Karpas-422 (cell line): ENCODE measurements around the gene KIR3DL3. TPM values are rescaled to one million over a fixed set of nuclear protein-coding genes. Genes with fewer than 3 reads are reported as not detected.
"Not testable (repeated sequence)": the region's sequence is repeated elsewhere in the genome, so short reads cannot be mapped to it uniquely, and the experiment has no call there.

Source experiments
- DNase-seq: peaks from one replicate; pipeline ENCODE4 v3.0.0-alpha.2; 2015
- H2AFZ ChIP-seq: fragments of 200-600 bp; sonication (generic); 2 replicates; pipeline ENCODE4 v1.6.1; 2014; ENCODE audit warnings: antibody characterized with exemption, low read length, mixed read lengths
- H3K27ac ChIP-seq: fragments of 200-600 bp; sonication (generic); 2 replicates; pipeline ENCODE4 v1.5.1; 2014; ENCODE audit warnings: mild to moderate bottlenecking, low read length, moderate library complexity
- H3K27me3 ChIP-seq: fragments of 200-600 bp; sonication (generic); 2 replicates; pipeline ENCODE4 v1.6.1; 2014; ENCODE audit warnings: low read length, mixed read lengths
- H3K36me3 ChIP-seq: fragments of 200-600 bp; sonication (generic); 2 replicates; pipeline ENCODE4 v1.6.1; 2014; ENCODE audit warnings: low read length, mixed read lengths; ENCODE audit not compliant: insufficient read depth
- H3K4me1 ChIP-seq: fragments of 200-600 bp; sonication (generic); 2 replicates; pipeline ENCODE4 v1.6.1; 2014; ENCODE audit warnings: mild to moderate bottlenecking, low read length, mixed read lengths
- H3K4me2 ChIP-seq: fragments of 200-600 bp; sonication (generic); 2 replicates; pipeline ENCODE4 v1.6.1; 2014; ENCODE audit warnings: low read length, low read depth, mild to moderate bottlenecking; ENCODE audit not compliant: poor library complexity, severe bottlenecking
- H3K4me3 ChIP-seq: fragments of 200-600 bp; sonication (generic); 2 replicates; pipeline ENCODE4 v1.5.1; 2014; ENCODE audit warnings: mild to moderate bottlenecking, antibody characterized with exemption, low read length, mixed read lengths
- H3K79me2 ChIP-seq: fragments of 200-600 bp; sonication (generic); 2 replicates; pipeline ENCODE4 v1.6.1; 2014; ENCODE audit warnings: mild to moderate bottlenecking, low read length, mixed read lengths
- H3K9ac ChIP-seq: fragments of 200-600 bp; sonication (generic); 2 replicates; pipeline ENCODE4 v1.6.0; 2014; ENCODE audit warnings: low read length
- H3K9me2 ChIP-seq: fragments of 200-600 bp; sonication (generic), shearing (Covaris generic); replicated peaks from 2 replicates; pipeline ENCODE4 v1.6.0; 2014; ENCODE audit warnings: mild to moderate bottlenecking, low read length, moderate library complexity; ENCODE audit not compliant: insufficient read depth
- H3K9me3 ChIP-seq: fragments of 300-700, 200-600 bp; sonication (generic); 2 replicates; pipeline ENCODE4 v1.6.1; 2014; ENCODE audit warnings: low read length, mixed read lengths
- H4K20me1 ChIP-seq: fragments of 200-600 bp; sonication (generic); 2 replicates; pipeline ENCODE4 v1.6.1; 2014; ENCODE audit warnings: mild to moderate bottlenecking, antibody characterized with exemption, low read length, low read depth; ENCODE audit not compliant: insufficient read depth
- small RNA-seq: library from RNA; depleted of rRNA; stranded (forward); fragments of <200 nt; gene quantifications from one replicate; pipeline ENCODE3, GENCODE V24; 2014
- total RNA-seq: library from RNA; depleted of rRNA; stranded (reverse); fragments of >200 nt; shearing (Covaris generic); gene quantifications from 2 replicates; pipeline ENCODE4 v1.2.3, GENCODE V29; 2014; ENCODE audit warnings: low replicate concordance; rRNA removed

The KIR3DL3 gene
- total RNA-seq, 1 experiment from 2014 or later, result not detected

GRCh38 chr19:54777851-54778250 lies 53.6 kb downstream of the KIR3DL3 start:
- H3K9me3 ChIP-seq, DNase-seq, H3K27ac ChIP-seq, H3K4me3 ChIP-seq, H3K27me3 ChIP-seq, H2AFZ ChIP-seq, H3K4me2 ChIP-seq, H3K4me1 ChIP-seq, H3K36me3 ChIP-seq, H3K79me2 ChIP-seq, H3K9me2 ChIP-seq, H3K9ac ChIP-seq, H4K20me1 ChIP-seq: not testable (repeated sequence)

- not testable (repeated sequence) for H3K27me3 ChIP-seq, H3K36me3 ChIP-seq, H3K9me2 ChIP-seq, H3K4me1 ChIP-seq, H3K9ac ChIP-seq, H4K20me1 ChIP-seq, H3K79me2 ChIP-seq, H2AFZ ChIP-seq, H3K4me3 ChIP-seq, H3K27ac ChIP-seq, H3K4me2 ChIP-seq, H3K9me3 ChIP-seq, DNase-seq
Measured at GRCh38 chr19:54778896-54779295, 54.7 kb downstream of the KIR3DL3 start.

GRCh38 chr19:54782916-54783315 lies 58.7 kb downstream of the KIR3DL3 start:
- not testable (repeated sequence) for H3K9ac ChIP-seq, H3K27ac ChIP-seq, H3K4me1 ChIP-seq, H3K9me2 ChIP-seq, H3K36me3 ChIP-seq, H3K4me3 ChIP-seq, H2AFZ ChIP-seq, H3K79me2 ChIP-seq, DNase-seq, H3K27me3 ChIP-seq, H3K9me3 ChIP-seq, H3K4me2 ChIP-seq, H4K20me1 ChIP-seq

Small RNAs within 50 kb of the gene (small RNA-seq; reads per million reads assigned to genes)
- not detected for gene AC245128.2
- not detected for gene KIR3DP1

Other genes with a start within 250 kb of the KIR3DL3 start
- gene LAIR2, start 221.6 kb upstream of the KIR3DL3 start, total RNA-seq, result not detected in 2 replicates
- not detected in 2 replicates for gene LILRA2, start 150.7 kb upstream of the KIR3DL3 start, total RNA-seq
- not detected in 2 replicates for gene LILRA1, start 130.8 kb upstream of the KIR3DL3 start, total RNA-seq
- 0.07 and 5.2 TPM in 2 replicates for gene LILRB1, start 94.0 kb upstream of the KIR3DL3 start, total RNA-seq
- gene LILRB4, start 61.5 kb upstream of the KIR3DL3 start, total RNA-seq, result not detected in 2 replicates
- gene KIR2DL3, start 14.1 kb downstream of the KIR3DL3 start, total RNA-seq, result not detected in 2 replicates
- not detected in 2 replicates for gene KIR2DL1, start 45.4 kb downstream of the KIR3DL3 start, total RNA-seq
- gene KIR2DL4, start 79.2 kb downstream of the KIR3DL3 start, total RNA-seq, result not detected in 2 replicates
- not detected in 2 replicates for gene KIR3DL1, start 92.0 kb downstream of the KIR3DL3 start, total RNA-seq
- not detected in 2 replicates for gene KIR2DS4, start 108.2 kb downstream of the KIR3DL3 start, total RNA-seq
- not detected in 2 replicates for gene KIR3DL2, start 126.0 kb downstream of the KIR3DL3 start, total RNA-seq
- not detected in 2 replicates for gene FCAR, start 149.8 kb downstream of the KIR3DL3 start, total RNA-seq
- not detected in 2 replicates for gene NCR1, start 181.7 kb downstream of the KIR3DL3 start, total RNA-seq
- gene NLRP7, start 223.1 kb downstream of the KIR3DL3 start, total RNA-seq, result 0.11 and 0.18 TPM in 2 replicates
- 28.2 and 35.0 TPM in 2 replicates for gene NLRP2, start 241.9 kb downstream of the KIR3DL3 start, total RNA-seq